ENCODE data around the gene KCNA5. TPM values are rescaled to one million over a fixed set of nuclear protein-coding genes. Genes with fewer than 3 reads are reported as not detected.

Gene KCNA5
- total and polyA plus RNA-seq, 2 experiments from 2014 or later, result 0.31 to 0.44 TPM

- no peak for DNase-seq (ENCODE audit: low spot score)
- H4K20me1 ChIP-seq (replicated peaks; ENCODE audit: insufficient read depth), result no peaks in the 10 kb centered on the region
- Mint-ChIP-seq H3K27me3 (ENCODE audit: insufficient read depth, low read depth, poor library complexity) (no peaks in the 10 kb centered on the region), H3K4me1 (no peaks in the 10 kb centered on the region), H3K36me3 (ENCODE audit: low read depth) (no peaks in the 10 kb centered on the region), H3K4me3 (no peak overlapping the region), H3K9me3 (no peaks in the 10 kb centered on the region), H3K27ac (no peak overlapping the region)
- no peak overlapping the region for H3K4me2 ChIP-seq
- H2AFZ ChIP-seq, result no peak overlapping the region
- H3K4me3 ChIP-seq, result no peak overlapping the region
- TF ChIP-seq STAT1 (IDR thresholded peaks at IDR 0.05; ENCODE audit: unreplicated experiment), result no peak
- TF ChIP-seq ZNF331 (CRISPR knock-in tag; IDR thresholded peaks at IDR 0.05; ENCODE audit: low read depth), result no peak
- TF ChIP-seq ZNF114 (CRISPR knock-in tag; IDR thresholded peaks at IDR 0.05), result no peak
- TF ChIP-seq EZH2phosphoT487 (IDR thresholded peaks at IDR 0.05; ENCODE audit: unreplicated experiment), result no peak
- no peak for TF ChIP-seq REST (IDR thresholded peaks at IDR 0.05; ENCODE audit: unreplicated experiment)
- TF ChIP-seq CTCF (conservative IDR thresholded peaks at IDR 0.05; ENCODE audit: low read depth in 2 of 2), result no peak
- TF ChIP-seq CREB1 (CRISPR knock-in tag; IDR thresholded peaks at IDR 0.05; ENCODE audit: low read depth), result no peak
- TF ChIP-seq JUNB (IDR thresholded peaks at IDR 0.05; ENCODE audit: unreplicated experiment), result no peak
- no peak for TF ChIP-seq ETS1 (IDR thresholded peaks at IDR 0.05)
- TF ChIP-seq EZH2 (IDR thresholded peaks at IDR 0.05; ENCODE audit: low read depth, unreplicated experiment), result no peak
- no peak for TF ChIP-seq ZNF462 (CRISPR knock-in tag; IDR thresholded peaks at IDR 0.05)
- H3K4me1 ChIP-seq (ENCODE audit: insufficient read depth), result no peaks in the 10 kb centered on the region
- H3K27me3 ChIP-seq (ENCODE audit: insufficient read depth), result no peaks in the 10 kb centered on the region
- H3F3A ChIP-seq (replicated peaks; ENCODE audit: low read depth), result no peaks in the 10 kb centered on the region
- no peaks in the 10 kb centered on the region for H3K9me2 ChIP-seq (ENCODE audit: insufficient read depth)
- H3K27ac ChIP-seq (ENCODE audit: low read depth), result no peak overlapping the region
- H3K36me3 ChIP-seq (ENCODE audit: insufficient read depth), result no peaks in the 10 kb centered on the region
- no peaks in the 10 kb centered on the region for H3K79me2 ChIP-seq (replicated peaks; ENCODE audit: insufficient read depth)
- no peak for ATAC-seq
Measured at GRCh38 chr12:5063149-5063548, 19.5 kb downstream of the KCNA5 start.

Measured in GM23338 (cell line).